NOMO-1 treated with DMSO at 0.1 percent for 48 hours (cell line): Measurements from ENCODE around the gene ATXN10.

Source experiments
- DNase-seq: peaks from one replicate; lab custom pipeline; 2025; ENCODE audit not compliant: unreplicated experiment; lab: John Stamatoyannopoulos, UW

The ATXN10 gene

DNA sequence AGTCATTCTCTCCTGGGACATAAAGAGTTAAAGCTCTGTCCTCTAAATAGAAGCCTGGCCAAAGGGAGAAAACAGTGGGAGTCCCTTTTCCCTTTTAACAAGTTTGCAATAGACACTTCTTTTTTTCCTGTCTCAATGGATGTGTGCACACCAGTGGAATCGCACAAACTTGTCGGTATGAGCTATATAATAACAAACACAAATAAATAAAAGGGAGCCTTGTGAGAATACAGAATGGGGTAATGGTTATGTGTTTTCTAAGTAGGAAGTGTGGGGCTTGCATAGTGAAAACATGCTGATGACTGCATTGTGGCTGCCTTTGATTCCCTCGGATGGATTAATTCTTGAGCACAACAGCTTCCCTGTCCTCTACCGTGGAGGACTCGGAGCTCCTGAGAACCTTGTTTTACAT is 173.4 kb downstream of the ATXN10 start:
- DNase-seq = no peak

DNA sequence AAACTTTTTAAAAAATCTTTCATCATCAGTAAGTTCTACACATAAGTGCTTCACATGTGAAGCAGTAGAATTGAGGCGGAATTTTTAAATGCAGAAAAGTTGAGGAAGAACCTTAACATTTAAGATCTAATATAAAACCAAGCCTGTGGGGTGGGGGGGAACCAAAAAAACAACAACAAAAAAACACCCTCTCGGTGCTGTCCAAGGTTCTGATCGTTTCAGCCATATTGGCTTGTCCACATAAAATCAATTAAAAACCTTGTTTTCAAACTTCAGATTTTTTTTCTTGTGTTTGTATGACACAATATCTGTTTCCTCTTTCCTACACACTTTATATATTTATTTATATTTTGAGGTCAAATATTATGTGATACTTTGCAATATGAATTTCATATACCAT is 175.3 kb downstream of the ATXN10 start:
- DNase-seq = no peak

DNA sequence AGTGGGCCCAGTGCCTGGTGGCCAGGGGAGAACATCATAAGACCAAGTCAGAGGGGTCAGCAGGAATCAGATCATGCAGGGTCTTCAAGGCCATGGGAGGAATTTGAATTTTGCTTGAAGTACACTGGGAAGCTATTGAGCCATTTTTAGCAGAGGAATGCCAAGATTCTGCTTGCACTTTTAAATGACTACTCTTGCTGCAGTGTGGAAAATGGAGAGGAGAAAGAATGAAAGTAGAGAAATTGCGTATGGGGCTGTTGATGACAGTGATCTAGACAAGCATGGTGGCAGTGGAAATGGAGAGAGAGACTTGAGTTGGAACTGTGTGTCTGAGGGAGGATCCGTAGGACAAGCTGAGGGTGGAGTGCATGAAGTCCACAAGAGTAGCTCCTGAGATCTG is 177.3 kb downstream of the ATXN10 start:
- DNase-seq = no peak

- DNase-seq = no peak
Measured at GRCh38 chr22:45852826-45853225, 181.2 kb downstream of the ATXN10 start.

DNA sequence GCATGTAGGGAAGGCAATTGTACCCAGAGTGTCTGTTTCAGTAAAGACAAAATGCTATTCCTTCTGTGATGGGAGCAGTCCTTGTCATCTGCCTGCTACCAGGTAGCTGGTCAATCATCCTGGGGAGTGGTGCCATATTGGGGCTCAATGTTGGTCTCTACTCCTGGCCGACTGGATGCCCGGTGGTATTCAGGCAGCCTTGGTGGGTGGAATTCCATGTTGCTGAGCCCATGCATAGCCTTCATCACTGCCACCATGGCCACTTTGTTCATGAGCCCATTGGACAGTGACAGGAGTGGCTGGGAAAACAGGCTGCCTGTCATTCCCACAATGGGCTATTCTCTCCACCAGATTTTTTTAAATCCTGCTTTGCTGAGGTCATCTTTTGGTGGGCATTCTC is 184.3 kb downstream of the ATXN10 start:
- DNase-seq = no peak

GRCh38 chr22:45857519-45857918 is 185.9 kb downstream of the ATXN10 start:
- no peak for DNase-seq

- no peak for DNase-seq
Measured at GRCh38 chr22:45859231-45860161, 187.9 kb downstream of the ATXN10 start.

GRCh38 chr22:45860201-45860600 is 188.6 kb downstream of the ATXN10 start:
- no peak for DNase-seq

DNA sequence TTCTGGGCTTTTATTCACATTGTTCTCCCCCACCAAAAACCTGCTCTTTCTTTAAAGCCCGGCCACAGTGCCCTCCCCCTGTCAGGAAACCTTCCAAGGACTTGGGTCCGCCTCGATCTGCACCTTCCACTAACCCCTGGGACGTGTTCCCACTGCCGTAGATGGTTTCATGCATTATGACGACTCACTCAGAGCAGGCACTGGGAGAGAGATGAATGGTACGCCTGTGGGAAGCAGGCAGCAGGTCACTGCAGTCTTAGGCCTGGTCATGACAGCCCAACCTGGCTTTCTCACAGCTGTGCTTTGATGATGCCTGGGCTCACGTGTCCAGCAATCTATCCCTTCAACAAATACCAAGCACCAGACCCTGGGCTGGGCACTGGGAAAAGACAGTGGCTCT is 189.6 kb downstream of the ATXN10 start:
- no peak for DNase-seq

DNA sequence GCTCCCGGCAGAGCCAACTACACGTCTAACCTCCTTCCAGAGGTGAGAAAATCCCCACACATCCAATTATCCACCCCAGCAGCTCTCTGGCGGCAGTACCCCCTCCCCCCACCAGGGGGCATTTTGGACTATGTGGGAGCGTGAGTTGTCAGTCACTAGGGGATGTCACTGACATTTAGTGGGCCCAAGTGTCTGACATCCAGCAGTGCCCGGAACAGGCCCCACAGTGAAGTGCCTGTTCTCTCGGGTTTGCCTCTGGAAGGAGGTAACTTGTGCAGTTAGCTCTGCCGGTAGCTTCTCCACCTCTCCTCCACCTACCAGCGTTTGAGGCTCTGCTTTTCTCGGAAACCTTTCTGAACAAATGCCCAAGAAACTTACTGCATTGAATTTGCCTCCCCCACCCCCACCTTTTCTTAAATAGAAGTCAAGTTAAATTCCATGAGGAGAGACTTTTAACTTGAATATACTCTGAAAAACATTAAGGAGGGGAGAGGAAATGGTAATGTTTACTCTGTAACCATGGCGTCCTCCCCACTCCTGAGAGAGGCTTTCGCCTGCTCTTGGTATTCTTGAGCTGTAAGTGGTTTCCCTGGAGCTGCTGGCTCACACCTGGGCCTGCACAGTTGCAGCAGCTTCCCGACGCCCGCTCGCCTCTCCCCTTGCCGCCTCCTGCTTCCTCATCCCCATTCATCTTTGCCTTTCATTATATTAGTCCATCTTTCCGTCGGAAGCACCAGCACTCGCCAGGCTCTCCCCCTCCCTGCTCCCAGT is 192.5 kb downstream of the ATXN10 start:
- peak; percentile 58 for DNase-seq

- DNase-seq = no peak
Measured at GRCh38 chr22:45864959-45865476, 193.4 kb downstream of the ATXN10 start.

GRCh38 chr22:45865561-45866125 is 194.0 kb downstream of the ATXN10 start:
- no peak for DNase-seq

DNA sequence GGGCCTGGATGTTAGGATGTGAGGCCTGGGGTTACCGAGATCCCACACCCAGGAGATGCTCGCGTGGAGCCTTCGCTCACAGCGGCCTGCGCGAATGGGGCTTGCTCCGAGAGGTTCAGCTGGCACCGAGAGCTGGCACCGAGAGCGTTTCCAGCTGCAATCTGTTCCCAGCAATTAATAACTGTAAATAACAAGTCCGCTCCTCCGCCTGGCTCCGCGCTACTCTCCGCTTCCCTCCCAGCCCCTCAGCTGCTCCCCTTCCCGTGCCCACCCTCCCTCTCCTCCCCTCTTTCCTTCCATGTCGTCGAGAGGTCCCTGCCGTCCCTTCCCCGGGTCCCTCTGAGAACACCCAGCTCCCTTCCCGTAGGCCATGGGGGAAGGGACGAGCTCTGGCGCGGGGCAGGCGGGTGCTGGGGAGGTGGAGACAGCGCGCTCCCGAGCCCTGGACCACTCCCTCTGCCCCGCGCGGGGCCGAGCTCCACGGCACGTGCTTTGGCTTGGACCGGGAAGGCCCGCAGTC is 194.6 kb downstream of the ATXN10 start:
- no peak for DNase-seq

DNA sequence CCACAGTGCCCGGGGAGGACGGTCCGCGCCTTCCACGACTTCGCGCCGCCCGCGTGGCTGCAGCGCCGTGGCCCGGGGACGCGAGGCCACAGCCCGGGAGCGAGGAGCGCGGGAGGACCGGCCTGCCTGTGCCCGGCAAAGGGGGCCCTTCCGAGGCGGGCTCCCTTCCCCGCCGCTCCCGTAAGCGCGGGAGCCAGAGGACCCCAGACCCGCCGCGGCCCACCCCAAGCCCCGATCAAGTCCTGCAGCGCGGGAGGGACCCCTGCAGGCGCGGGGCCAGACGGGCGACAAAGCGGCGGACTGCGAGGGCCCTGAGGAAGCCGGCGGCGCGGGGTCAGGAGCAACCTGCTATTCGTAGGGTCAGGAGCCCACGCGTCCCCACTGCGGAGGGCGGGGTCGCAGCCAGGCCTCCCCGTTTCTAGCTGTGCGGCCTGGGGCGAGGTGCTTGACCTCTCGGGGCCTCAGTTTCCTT is 195.0 kb downstream of the ATXN10 start:
- no peak for DNase-seq

- no peak for DNase-seq
Measured at GRCh38 chr22:45867118-45867905, 195.7 kb downstream of the ATXN10 start.

GRCh38 chr22:45867906-45868555 is 196.4 kb downstream of the ATXN10 start:
- DNase-seq = no peak

GRCh38 chr22:45868571-45869339 is 197.1 kb downstream of the ATXN10 start:
- no peak for DNase-seq

DNA sequence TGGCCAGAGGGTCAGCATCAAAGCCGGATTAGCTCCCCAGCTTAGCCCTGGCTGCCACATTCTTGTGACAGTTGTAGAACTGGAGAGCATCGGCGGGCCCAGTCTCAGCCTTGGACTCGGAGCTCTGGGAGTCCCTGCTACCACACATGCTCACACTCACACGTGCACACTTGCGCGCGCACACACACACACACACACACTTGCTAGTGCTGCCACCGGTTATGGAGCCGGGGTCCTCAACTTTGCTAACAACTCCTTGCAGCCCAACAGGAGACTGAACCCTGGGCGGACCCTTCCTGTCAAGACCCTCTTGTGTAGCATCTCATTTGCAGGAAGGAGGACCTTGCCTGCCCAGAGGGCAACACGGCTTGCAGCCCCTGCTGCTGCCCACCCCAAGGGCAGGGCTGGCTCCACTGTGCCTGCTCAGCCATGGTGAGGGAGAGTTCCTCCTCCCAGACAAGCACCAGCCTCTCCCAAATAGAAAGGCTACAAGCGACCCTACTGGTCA is 197.8 kb downstream of the ATXN10 start:
- DNase-seq = no peak

GRCh38 chr22:45870011-45870410 is 198.4 kb downstream of the ATXN10 start:
- no peak for DNase-seq
